ENCODE data around the gene BTBD3.

BTBD3 gene

GRCh38 chr20:11901127-11901526, 16.6 kb upstream of the BTBD3 start:
- TF ChIP-seq CTCF (IDR thresholded peaks at IDR 0.05; ENCODE audit: insufficient read depth, low read depth, low read length, missing control alignments) = no peak
- DNase-seq (ENCODE audit: low read depth) = no peak
- H3K4me3 ChIP-seq (ENCODE audit: low read depth, low read length) = no peak overlapping the region

DNA sequence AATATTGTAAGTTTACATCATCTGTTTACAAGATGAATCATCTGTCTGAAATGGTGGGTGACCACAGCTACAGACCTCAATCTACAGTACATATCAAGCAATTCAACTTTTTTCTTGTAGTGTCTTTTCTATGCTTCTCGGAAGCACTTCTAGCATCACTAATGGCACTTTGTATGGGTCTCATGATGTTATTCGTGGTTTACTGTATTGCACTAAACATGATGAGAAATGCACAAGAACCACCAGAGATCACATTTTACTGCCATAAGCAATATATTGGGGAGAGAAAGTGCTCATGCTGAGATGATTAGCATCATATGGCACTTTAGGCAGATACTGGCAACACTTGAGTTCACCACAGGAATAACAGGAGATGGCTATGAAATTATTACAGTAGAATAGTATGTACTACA, 15.4 kb upstream of the BTBD3 start:
- TF ChIP-seq CTCF (IDR thresholded peaks at IDR 0.05; ENCODE audit: insufficient read depth, low read depth, low read length, missing control alignments) = no peak
- no peak for DNase-seq (ENCODE audit: low read depth)
- no peak overlapping the region for H3K4me3 ChIP-seq (ENCODE audit: low read depth, low read length)

GRCh38 chr20:11905460-11906179, 12.1 kb upstream of the BTBD3 start:
- DNase-seq (ENCODE audit: low read depth) = no peak
- no peak for TF ChIP-seq CTCF (IDR thresholded peaks at IDR 0.05; ENCODE audit: insufficient read depth, low read depth, low read length, missing control alignments)

DNA sequence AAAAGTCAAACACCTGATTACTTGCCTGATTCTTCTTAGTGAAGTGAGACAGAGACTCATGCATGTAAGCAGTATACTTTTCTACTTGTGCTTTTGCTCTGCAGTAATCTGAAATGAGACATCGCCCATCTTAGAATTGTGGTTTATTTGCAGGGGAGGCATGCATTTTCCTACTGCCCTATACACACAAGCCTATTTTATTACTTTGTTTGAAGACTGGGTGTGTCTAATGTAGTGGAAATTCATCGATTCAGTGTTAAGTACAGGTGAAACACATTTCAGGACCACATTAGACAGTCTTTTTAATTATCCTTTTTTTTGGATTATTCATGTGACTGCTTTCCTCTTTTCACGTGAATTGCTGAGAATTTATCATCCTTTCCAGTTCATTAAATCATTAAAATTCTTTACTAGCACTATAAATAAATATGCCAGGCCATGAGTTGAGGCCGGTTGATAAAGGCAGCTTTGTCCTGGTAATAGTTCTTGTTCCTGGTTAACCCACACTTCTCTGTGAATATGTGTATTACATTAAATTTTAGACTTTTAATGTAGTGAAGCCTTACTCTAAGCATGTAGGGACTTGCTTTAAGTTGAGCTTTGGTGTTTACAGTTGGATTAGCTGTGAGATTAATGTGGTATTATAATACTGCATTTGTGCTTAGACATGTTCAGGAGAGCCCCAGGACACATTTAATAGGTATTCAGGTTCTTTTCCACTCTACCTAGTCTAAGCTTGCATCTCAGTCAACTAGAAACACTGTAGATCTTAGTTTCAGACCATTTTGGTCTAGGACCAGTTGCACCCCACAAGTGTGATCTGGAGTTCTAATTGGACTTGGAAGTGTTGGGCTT, 10.8 kb upstream of the BTBD3 start:
- no peak for DNase-seq (ENCODE audit: low read depth)
- no peak overlapping the region for H3K4me3 ChIP-seq (ENCODE audit: low read depth, low read length)
- TF ChIP-seq CTCF (IDR thresholded peaks at IDR 0.05; ENCODE audit: insufficient read depth, low read depth, low read length, missing control alignments) = no peak

More at GRCh38 chr20:11905460-11906179, 12.1 kb upstream of the BTBD3 start:
- no peak overlapping the region for H3K4me3 ChIP-seq (ENCODE audit: low read depth, low read length)

GRCh38 chr20:11907621-11908020, 10.1 kb upstream of the BTBD3 start:
- H3K4me3 ChIP-seq (ENCODE audit: low read depth, low read length) = no peak overlapping the region
- no peak for TF ChIP-seq CTCF (IDR thresholded peaks at IDR 0.05; ENCODE audit: insufficient read depth, low read depth, low read length, missing control alignments)
- no peak for DNase-seq (ENCODE audit: low read depth)

- TF ChIP-seq CTCF (IDR thresholded peaks at IDR 0.05; ENCODE audit: insufficient read depth, low read depth, low read length, missing control alignments) = no peak
- no peak overlapping the region for H3K4me3 ChIP-seq (ENCODE audit: low read depth, low read length)
- DNase-seq (ENCODE audit: low read depth) = no peak
Measured at GRCh38 chr20:11912013-11912658, 5.6 kb upstream of the BTBD3 start.
